Measurements from ENCODE around the gene SLC17A7. TPM values are rescaled to one million over a fixed set of nuclear protein-coding genes. Genes with fewer than 3 reads are reported as not detected.

The SLC17A7 gene
- total and polyA plus RNA-seq, 2 of the 4 experiments (the other 2 are of a cell fraction) = 0.03 TPM; not detected in 1

GRCh38 chr19:49472936-49473335 lies 31.6 kb upstream of the SLC17A7 start:
- Histone ChIP-seq H4K91ac (ENCODE audit: insufficient read depth, low read depth, low read length) (no peak overlapping the region; the same call in 1 of the 2 replicates), H3K23ac (ENCODE audit: low read depth, low read length) (no peak overlapping the region), H3K27ac (ENCODE audit: insufficient read depth, low read length) (no peak overlapping the region), H3K56ac (ENCODE audit: extremely low read depth, insufficient read depth, low read length) (no peak overlapping the region), H4K5ac (ENCODE audit: low read depth, low read length) (no peak overlapping the region), H2AK5ac (ENCODE audit: low read depth, low read length) (peak overlapping the region; percentile 5; the same call in 1 of the 2 replicates), H2BK15ac (ENCODE audit: low read depth, low read length) (no peak overlapping the region), H3K79me1 (ENCODE audit: low read depth in 1 of 2, low read length in 2 of 2) (peaks cover 0 to 8% of the 10 kb centered on the region in 2 experiments; a peak in 2 of 4 replicates), H2BK5ac (ENCODE audit: low read depth, low read length, poor library complexity, severe bottlenecking) (no peak overlapping the region), H2AFZ (replicated peaks; ENCODE audit: low read length, poor library complexity) (peak overlapping the region; percentile 78), H3K4me2 (ENCODE audit: low read depth, low read length) (no peak overlapping the region), H3K14ac (replicated peaks; ENCODE audit: low read depth, low read length) (no peak overlapping the region), H3K4me3 (ENCODE audit: insufficient read depth, low read depth, low read length) (no peak overlapping the region), H3K9ac (ENCODE audit: low read depth, low read length) (no peak overlapping the region), H2AK9ac (replicated peaks; ENCODE audit: low read depth, low read length, poor library complexity) (peak overlapping the region; percentile 85), H3K4me1 (ENCODE audit: control insufficient read depth, insufficient read depth, low read length) (peaks cover 12% of the 10 kb centered on the region; the same call in 1 of the 2 replicates), H3K27me3 (ENCODE audit: control insufficient read depth, insufficient read depth, low read length) (no peaks in the 10 kb centered on the region), H2BK20ac (ENCODE audit: low read depth, low read length) (no peak overlapping the region), H3K36me3 (ENCODE audit: control insufficient read depth, insufficient read depth, low read length) (no peaks in the 10 kb centered on the region), H3K9me3 (ENCODE audit: control insufficient read depth, insufficient read depth, low read length) (no peaks in the 10 kb centered on the region), H4K8ac (ENCODE audit: low read depth in 2 of 2, low read length in 2 of 2) (peak overlapping the region in 1 of 2 experiments; percentile 58; a peak in 1 of 4 replicates), H3K9me1 (ENCODE audit: insufficient read depth, low read length) (peaks cover 14% of the 10 kb centered on the region; the same call in 1 of the 2 replicates), H3K4ac (ENCODE audit: low read depth, low read length) (no peak overlapping the region), H3K18ac (ENCODE audit: low read depth, low read length) (no peak overlapping the region), H4K20me1 (ENCODE audit: insufficient read depth, low read length) (no peaks in the 10 kb centered on the region), H2BK120ac (ENCODE audit: low read depth, low read length) (no peak overlapping the region)
- ATAC-seq (ENCODE audit: low read depth) (no peak), DNase-seq (no peak)
- no TSS peak for BruUV-seq (replicated peaks)
- in situ Hi-C loops (cut with MboI; ENCODE audit: low sequenced_read_pairs) = no loop called here
- dilution Hi-C loops (cut with HindIII; ENCODE audit: low sequenced_read_pairs, unreplicated experiment) = no loop called here
- WGBS, 2 experiments (ENCODE audit: extremely low coverage in 2 of 2, insufficient read length in 1 of 2) = 80% methylated on average over 1 of the region's 9 CpGs; no CpG with 5 or more reads in 1 of the 2 experiments
- no peak for TF ChIP-seq POLR2A (IDR thresholded peaks at IDR 0.05; ENCODE audit: low read depth, low read length)
- no peak for TF ChIP-seq CEBPB (IDR thresholded peaks at IDR 0.05; ENCODE audit: low read depth, low read length)
- TF ChIP-seq MXI1 (IDR thresholded peaks at IDR 0.05; ENCODE audit: borderline replicate concordance, low read depth, low read length) = no peak
- TF ChIP-seq NFE2L2 (IDR thresholded peaks at IDR 0.05; ENCODE audit: low read depth, low read length) = no peak
- TF ChIP-seq RAD21 (IDR thresholded peaks at IDR 0.05; ENCODE audit: low read length) = no peak
- no peak for TF ChIP-seq MAZ (IDR thresholded peaks at IDR 0.05; ENCODE audit: borderline replicate concordance, low read depth, low read length)
- no peak for TF ChIP-seq RFX5 (IDR thresholded peaks at IDR 0.05; ENCODE audit: low read depth, low read length)
- TF ChIP-seq CTCF (conservative IDR thresholded peaks at IDR 0.05; ENCODE audit: low read depth, low read length) = no peak
- TF ChIP-seq CHD1 (IDR thresholded peaks at IDR 0.05; ENCODE audit: low read depth, low read length) = no peak
- TF ChIP-seq USF2 (IDR thresholded peaks at IDR 0.05; ENCODE audit: low read depth, low read length) = no peak
- no peak for TF ChIP-seq MAFK (IDR thresholded peaks at IDR 0.05; ENCODE audit: low read depth, low read length)
- TF ChIP-seq FOS (IDR thresholded peaks at IDR 0.05; ENCODE audit: low read depth, low read length) = no peak
- POLR2A ChIA-PET (ENCODE audit: unreplicated experiment) = no interaction called here
- intact Hi-C loops (cut with micrococcal nuclease) = no loop called here
- CTCF ChIA-PET = interaction anchor here (1.3 kb wide), 1 partner anchor 74 kb away, joined by 5 read pairs; no protein-coding TSS in a partner anchor

Data from IMR-90 (cell line).